Aorta (tissue), 5 donors: Measurements from ENCODE around the gene KLHL29. TPM values are rescaled to one million over a fixed set of nuclear protein-coding genes. Genes with fewer than 3 reads are reported as not detected.

Experiments used
- ATAC-seq: fragments of 200-7000 bp; cut with Tn5 transposase; one replicate; pipeline ENCODE4 v1.9.1; 2022; ENCODE audit warnings: moderate library complexity; ENCODE audit not compliant: low FRiP score
- DNase-seq, 2 donors: peaks; one replicate each; pipeline ENCODE4 v3.0.0-alpha.2; 2020
- H3K27ac ChIP-seq, 2 donors: one replicate each; pipeline ENCODE4 v1.5.1; 2013; ENCODE audit warnings: low read length in 2 of 2, mild to moderate bottlenecking in 2 of 2, moderate library complexity in 2 of 2, control low read depth in 1 of 2, inconsistent platforms in 1 of 2, low read depth in 1 of 2
- H3K27me3 ChIP-seq, 2 donors: one replicate each; pipeline ENCODE4 v1.6.1; 2013; ENCODE audit warnings: control low read depth in 1 of 2, low read length in 1 of 2, mild to moderate bottlenecking in 1 of 2, moderate library complexity in 1 of 2; ENCODE audit not compliant: insufficient read depth in 2 of 2, control insufficient read depth in 1 of 2
- H3K36me3 ChIP-seq, 2 donors: one replicate each; pipeline ENCODE4 v1.6.1; 2013; ENCODE audit warnings: control low read depth in 1 of 2, low read length in 1 of 2, mild to moderate bottlenecking in 1 of 2; ENCODE audit not compliant: insufficient read depth in 2 of 2, control insufficient read depth in 1 of 2
- H3K4me1 ChIP-seq, 2 donors: one replicate each; pipeline ENCODE4 v1.6.1; 2013; ENCODE audit warnings: low read length in 2 of 2, control low read depth in 1 of 2, mild to moderate bottlenecking in 1 of 2, moderate library complexity in 1 of 2; ENCODE audit not compliant: insufficient read depth in 2 of 2, control insufficient read depth in 1 of 2
- H3K4me3 ChIP-seq, 2 donors: one replicate each; pipeline ENCODE4 v1.5.1; 2013; ENCODE audit warnings: low read length in 2 of 2, control low read depth in 1 of 2, mild to moderate bottlenecking in 1 of 2
- H3K9me3 ChIP-seq: one replicate; pipeline ENCODE4 v1.6.1; 2013; ENCODE audit warnings: mild to moderate bottlenecking, low read length; ENCODE audit not compliant: control insufficient read depth
- whole genome bisulfite sequencing, 2 donors: extraction: QIAGEN DNeasy Blood & Tissue Kit; methylation state at CpG; one replicate each; pipeline ENCODE4 v1.1.7; 2013; 5-methylcytosine and 5-hydroxymethylcytosine counted together
- intact Hi-C, 2 donors: fragments of 100-400 bp; cut with DNase I; formaldehyde crosslinking; loops; one replicate each; pipeline versions ENCODE4 v1.14.2 to v1.15.0; 2022
- polyA plus RNA-seq, 2 donors: library from polyadenylated mRNA; stranded (reverse); fragments of 200-250 nt; gene quantifications; one replicate each; pipeline ENCODE4 v1.2.3, GENCODE V29; 2013
- total RNA-seq, 2 donors: library from RNA; stranded (reverse); fragmentation: NEBNext Ultra II Directional; extraction: Animal tissue kit (Norgen Biotek cat#: 25700); gene quantifications; one replicate each; pipeline ENCODE4 v1.2.1, GENCODE V29; 2021
- donor health status: healthy with polysubstance abuse.
- donor health status: Bipolar disorder and iron deficiency.
- donor health status: DM: no; HTN: no; CAD: no.
- donor health status: DM: no; HTN: no; CAD: no.
- donor health status: DM: yes; HTN: yes; CAD: no.

KLHL29 gene
- total and polyA plus RNA-seq, 4 donors, result 0.75 to 13.4 (median 8.1) TPM

- intact Hi-C loops, result no loop called here
These were observed 90.1 kb downstream of the KLHL29 start for GRCh38 chr2:23475036-23475435.

GRCh38 chr2:23475473-23475872, 90.5 kb downstream of the KLHL29 start:
- Histone ChIP-seq H3K9me3 (no peaks in the 10 kb centered on the region), H3K4me3 (no peak overlapping the region), H3K27me3 (no peaks in the 10 kb centered on the region), H3K27ac (no peak overlapping the region), H3K36me3 (no peaks in the 10 kb centered on the region), H3K4me1 (no peaks in the 10 kb centered on the region)
- no peak for DNase-seq
- intact Hi-C loops, result no loop called here
- ATAC-seq, result no peak
- 97 to 98% methylated on average over 11 of the region's 11 CpGs for WGBS, 2 donors

More at GRCh38 chr2:23475036-23475435, 90.1 kb downstream of the KLHL29 start:
- Histone ChIP-seq H3K9me3 (no peaks in the 10 kb centered on the region), H3K27ac (no peak overlapping the region), H3K4me1 (no peaks in the 10 kb centered on the region), H3K4me3 (no peak overlapping the region), H3K36me3 (no peaks in the 10 kb centered on the region), H3K27me3 (no peaks in the 10 kb centered on the region)
- WGBS, 2 donors, result 88 to 92% methylated on average over 4 of the region's 4 CpGs
- DNase-seq, result no peak
- ATAC-seq, result no peak

GRCh38 chr2:23476786-23477185, 91.8 kb downstream of the KLHL29 start:
- no peaks in the 10 kb centered on the region for H3K9me3 ChIP-seq
- 89 to 90% methylated on average over 7 of the region's 7 CpGs for WGBS, 2 donors
- no peaks in the 10 kb centered on the region for H3K36me3 ChIP-seq
- intact Hi-C loops, result no loop called here
- no peak overlapping the region for H3K27ac ChIP-seq
- no peaks in the 10 kb centered on the region for H3K4me1 ChIP-seq
- DNase-seq (no peak), ATAC-seq (no peak)
- no peak overlapping the region for H3K4me3 ChIP-seq
- no peaks in the 10 kb centered on the region for H3K27me3 ChIP-seq

DNA sequence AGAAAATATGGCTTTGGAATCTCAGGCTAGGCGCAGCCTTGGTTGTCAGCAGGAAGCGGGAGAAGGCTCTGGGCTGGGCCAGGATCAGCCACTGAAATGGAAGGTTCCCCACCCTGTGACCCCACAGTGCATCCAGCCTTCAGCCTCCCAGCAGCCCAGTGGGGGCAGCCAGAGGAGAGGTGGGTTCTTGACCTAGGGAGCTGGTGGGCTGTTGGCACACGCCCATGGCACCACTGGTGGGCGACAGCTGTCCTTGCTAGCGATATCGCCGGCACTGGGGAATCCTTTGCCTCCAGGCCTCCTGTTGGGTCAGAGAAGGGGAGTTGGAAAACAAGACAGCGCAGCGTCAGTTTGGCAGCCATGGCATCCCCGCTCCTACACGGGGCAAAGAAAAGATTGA, 92.4 kb downstream of the KLHL29 start:
- DNase-seq (no peak), ATAC-seq (no peak)
- H3K4me1 ChIP-seq, result no peaks in the 10 kb centered on the region
- no peaks in the 10 kb centered on the region for H3K9me3 ChIP-seq
- no peaks in the 10 kb centered on the region for H3K36me3 ChIP-seq
- WGBS, 2 donors, result 97 to 99% methylated on average over 11 of the region's 11 CpGs
- no peaks in the 10 kb centered on the region for H3K27me3 ChIP-seq
- H3K4me3 ChIP-seq, result no peak overlapping the region
- H3K27ac ChIP-seq, result no peak overlapping the region
- intact Hi-C loops, result no loop called here

GRCh38 chr2:23478087-23478932, 93.3 kb downstream of the KLHL29 start:
- H3K36me3 ChIP-seq, result no peaks in the 10 kb centered on the region
- H3K27ac ChIP-seq, result no peak overlapping the region
- intact Hi-C loops, result no loop called here
- ATAC-seq (no peak), DNase-seq (no peak)
- H3K4me3 ChIP-seq, result no peak overlapping the region
- no peaks in the 10 kb centered on the region for H3K27me3 ChIP-seq
- H3K9me3 ChIP-seq, result no peaks in the 10 kb centered on the region
- 91 to 92% methylated on average over 17 of the region's 17 CpGs for WGBS, 2 donors
- H3K4me1 ChIP-seq, result no peaks in the 10 kb centered on the region

DNA sequence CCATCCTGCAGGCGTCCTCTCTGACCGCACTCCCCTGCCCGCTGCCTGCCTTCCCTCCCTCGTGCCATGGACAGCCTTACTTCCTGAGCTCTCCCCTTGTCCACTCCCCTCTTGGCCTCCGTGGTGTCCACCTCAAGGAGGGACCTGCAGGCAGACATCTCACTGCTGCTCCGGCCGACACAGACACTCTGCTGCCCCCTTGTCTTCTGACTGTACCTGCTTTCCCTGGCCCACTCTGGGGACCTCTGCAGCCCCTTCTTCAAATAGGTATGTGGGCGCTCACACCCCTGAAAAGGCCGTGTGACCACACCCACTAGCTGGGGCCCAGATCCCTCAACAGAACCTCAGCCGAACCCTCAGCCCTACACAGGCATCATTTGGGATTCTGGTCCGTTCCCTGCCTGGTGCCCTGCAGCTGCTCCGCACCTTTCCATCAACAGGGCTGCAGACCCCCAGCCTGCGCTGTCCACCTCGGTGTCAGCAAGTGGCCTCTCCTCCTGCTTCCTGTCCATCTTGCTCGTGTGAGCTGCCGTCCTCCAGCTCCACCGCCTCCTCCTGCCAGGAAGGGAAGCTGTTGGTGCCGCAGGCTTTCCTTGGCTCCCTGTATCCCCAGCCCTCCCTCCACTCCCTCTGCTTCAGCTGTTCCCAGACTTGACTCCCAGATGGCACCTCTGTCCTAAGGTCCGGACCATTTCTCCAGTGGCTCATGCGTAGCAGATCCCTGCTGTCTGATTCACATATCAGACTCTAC, 94.1 kb downstream of the KLHL29 start:
- 90 to 95% methylated on average over 20 of the region's 20 CpGs for WGBS, 2 donors
- intact Hi-C loops, result no loop called here
- peak in 1 of 2 donors; percentile 73 for DNase-seq
- ATAC-seq, result no peak
- Histone ChIP-seq H3K36me3 (no peaks in the 10 kb centered on the region), H3K4me3 (no peak overlapping the region), H3K4me1 (no peaks in the 10 kb centered on the region), H3K9me3 (no peaks in the 10 kb centered on the region), H3K27ac (no peak overlapping the region), H3K27me3 (no peaks in the 10 kb centered on the region)

DNA sequence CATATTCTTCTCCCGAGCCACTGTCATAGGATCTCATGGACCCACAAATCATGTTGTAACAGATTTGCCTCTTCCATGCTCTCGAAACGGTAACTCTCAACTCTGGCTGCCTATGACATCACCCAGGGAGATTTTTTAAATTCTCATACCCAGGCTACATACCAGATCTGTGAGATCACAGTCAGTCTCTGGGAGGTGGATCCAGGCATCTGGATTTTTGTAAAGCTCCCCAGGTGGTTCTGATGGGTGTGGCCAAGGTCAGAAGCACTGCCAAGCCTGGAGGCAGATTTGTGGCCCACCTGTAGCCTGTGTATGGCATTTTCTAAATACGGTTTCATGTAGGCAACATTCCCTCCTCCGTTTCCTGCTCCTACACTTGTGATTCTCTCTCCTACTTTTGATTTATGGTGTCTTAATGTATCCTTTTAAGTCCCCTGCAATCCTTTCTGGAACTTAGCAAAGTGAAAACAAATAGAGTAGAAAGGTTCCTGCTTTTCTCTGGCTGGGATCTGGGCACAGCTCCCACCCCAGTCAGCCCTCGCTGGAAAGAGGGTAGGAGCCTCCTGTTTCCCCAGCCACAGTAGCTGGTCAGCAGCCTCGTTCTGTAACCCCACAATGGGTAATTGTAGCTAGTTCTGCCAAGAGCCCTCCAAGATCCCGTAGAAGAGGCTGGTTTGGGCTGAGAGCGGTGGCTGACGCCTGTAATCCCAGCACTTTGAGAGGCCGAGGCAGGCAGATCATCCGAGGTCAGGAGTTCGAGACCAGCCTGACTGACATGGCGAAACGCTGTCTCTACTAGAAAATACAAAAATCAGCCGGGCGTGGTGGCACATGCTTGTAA, 96.2 kb downstream of the KLHL29 start:
- intact Hi-C loops, result no loop called here
- DNase-seq, result peak; percentile 38 to 57
- H3K36me3 ChIP-seq, result no peaks in the 10 kb centered on the region
- H3K9me3 ChIP-seq, result no peaks in the 10 kb centered on the region
- ATAC-seq, result peak; percentile 27
- H3K27me3 ChIP-seq, result no peaks in the 10 kb centered on the region
- peak overlapping the region in 1 of 2 donors; percentile 10 for H3K27ac ChIP-seq
- WGBS, 2 donors, result 51 to 59% methylated on average over 17 of the region's 17 CpGs
- H3K4me3 ChIP-seq, result no peak overlapping the region
- no peaks in the 10 kb centered on the region for H3K4me1 ChIP-seq

DNA sequence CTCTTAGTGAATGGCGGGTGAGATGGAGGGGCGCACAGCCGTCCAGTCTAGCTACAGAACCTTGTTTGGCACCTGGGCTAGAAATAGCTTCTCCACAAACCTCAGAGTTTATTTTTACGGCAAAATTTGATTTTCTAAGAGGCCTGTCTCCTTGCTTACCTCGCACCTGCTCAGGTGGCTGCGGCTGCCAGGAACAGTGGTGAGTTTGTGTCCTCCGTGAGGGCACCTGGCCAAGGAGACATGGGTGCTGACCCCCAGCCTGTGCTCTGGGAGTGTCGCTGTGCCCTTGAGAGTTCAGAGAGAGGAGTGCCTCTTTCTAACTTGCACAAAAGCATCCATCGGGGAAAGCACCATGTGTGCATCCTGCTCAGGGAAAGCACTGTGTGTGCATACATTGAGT, 97.2 kb downstream of the KLHL29 start:
- Histone ChIP-seq H3K4me1 (no peaks in the 10 kb centered on the region), H3K27me3 (no peaks in the 10 kb centered on the region), H3K27ac (no peak overlapping the region), H3K4me3 (no peak overlapping the region), H3K36me3 (no peaks in the 10 kb centered on the region), H3K9me3 (no peaks in the 10 kb centered on the region)
- intact Hi-C loops, result no loop called here
- no peak for ATAC-seq
- peak in 1 of 2 donors; percentile 37 for DNase-seq
- 98% methylated on average over 9 of the region's 9 CpGs for WGBS, 2 donors
